Upper lobe of left lung (tissue), 6 donors: Measurements from ENCODE around the gene LYPD4. TPM values are rescaled to one million over a fixed set of nuclear protein-coding genes. Genes with fewer than 3 reads are reported as not detected.
A peak's percentile ranks its signal among the peaks of the same experiment; 100 is the strongest.

Experiments
- ATAC-seq, 2 donors: fragments of 200-7000 bp; cut with Tn5 transposase; one replicate each; pipeline ENCODE4 v1.9.1; 2022; ENCODE audit warnings: mild to moderate bottlenecking in 2 of 2, moderate library complexity in 2 of 2; ENCODE audit not compliant: low FRiP score in 2 of 2
- DNase-seq, 2 donors: peaks; one replicate each; pipeline ENCODE4 v3.0.0-alpha.2; 2019 to 2020
- H3K27ac ChIP-seq, 4 donors: fragments of 200-600 bp; sonication (generic); one replicate each; pipeline ENCODE4 v1.5.1; 2016 to 2019
- H3K27me3 ChIP-seq, 4 donors: fragments of 200-600 bp; sonication (generic); one replicate each; pipeline ENCODE4 v1.5.1; 2017 to 2019
- H3K36me3 ChIP-seq, 4 donors: fragments of 200-600 bp; sonication (generic); one replicate each; pipeline ENCODE4 v1.5.1; 2016 to 2019
- H3K4me1 ChIP-seq, 4 donors: fragments of 200-600 bp; sonication (generic); one replicate each; pipeline ENCODE4 v1.5.1; 2018 to 2019
- H3K4me3 ChIP-seq, 4 donors: fragments of 200-600 bp; sonication (generic); one replicate each; pipeline ENCODE4 v1.5.1; 2017 to 2019; ENCODE audit warnings: mild to moderate bottlenecking in 2 of 4, moderate library complexity in 1 of 4
- H3K9me3 ChIP-seq, 4 donors: fragments of 200-600 bp; sonication (generic); one replicate each; pipeline ENCODE4 v1.5.1; 2018 to 2019
- CTCF ChIP-seq, 6 experiments: fragments of 450-650 bp in 4 of 6; fragments of 200-600 bp in 2 of 6; sonication (generic) in 2 of 6; IDR thresholded peaks; one replicate each; pipeline ENCODE4 v1.5.1; 2016 to 2019; ENCODE audit warnings: antibody characterized with exemption in 6 of 6
- EP300 ChIP-seq, 4 donors: sonication (generic); formaldehyde crosslinking; IDR thresholded peaks; one replicate each; pipeline ENCODE4 v1.5.1; 2017; ENCODE audit warnings: antibody characterized with exemption in 4 of 4, control low read depth in 2 of 4
- POLR2A ChIP-seq, 4 donors: fragments of 450-650 bp; IDR thresholded peaks; one replicate each; pipeline ENCODE4 v1.5.1; 2016 to 2017; ENCODE audit warnings: antibody characterized with exemption in 4 of 4, mild to moderate bottlenecking in 2 of 4
- POLR2AphosphoS5 ChIP-seq, 2 donors: sonication (generic); formaldehyde crosslinking; IDR thresholded peaks; one replicate each; pipeline ENCODE4 v1.5.1; 2017; ENCODE audit warnings: antibody characterized with exemption in 2 of 2
- WGBS, 2 donors: methylation state at CpG; one replicate each; pipeline ENCODE4 v1.1.5; 2017 to 2018; 5-methylcytosine and 5-hydroxymethylcytosine counted together
- total RNA-seq, 6 donors: library from RNA; depleted of rRNA in 4 of 6; stranded (reverse); fragments of >200 nt in 4 of 6; gene quantifications; one replicate each; pipeline versions ENCODE4 v1.1.0 to v1.2.1, GENCODE V29; 2016 to 2021
- donor health status: DM: no; HTN: no; CAD: no; lungs with moderate emphysema.
- donor health status: DM: no; HTN: yes; CAD: no; lungs with severe emphysema.

Gene LYPD4
- total RNA-seq, 6 donors from 2014 or later: not detected

GRCh38 chr19:41883463-41883820, 39.0 kb upstream of the LYPD4 start:
- Histone ChIP-seq H3K27me3 (no peaks in the 10 kb centered on the region), H3K36me3 (peaks cover 0 to 7% (median 3%) of the 10 kb centered on the region in 4 donors), H3K9me3 (no peaks in the 10 kb centered on the region), H3K27ac (peak overlapping the region; percentile 92 to 98 (median 96)), H3K4me1 (peaks cover 42 to 61% (median 46%) of the 10 kb centered on the region in 4 donors), H3K4me3 (peak overlapping the region; percentile 76 to 100 (median 96))
- 0 to 1% methylated on average over 18 to 23 of the region's 23 CpGs for WGBS, 2 donors
- no peak for TF ChIP-seq POLR2AphosphoS5 (IDR thresholded peaks at IDR 0.05)
- no peak for TF ChIP-seq POLR2A (IDR thresholded peaks at IDR 0.05)
- TF ChIP-seq CTCF (IDR thresholded peaks at IDR 0.05): no peak
- no peak for TF ChIP-seq EP300 (IDR thresholded peaks at IDR 0.05)
- DNase-seq: no peak
- ATAC-seq: no peak

DNA sequence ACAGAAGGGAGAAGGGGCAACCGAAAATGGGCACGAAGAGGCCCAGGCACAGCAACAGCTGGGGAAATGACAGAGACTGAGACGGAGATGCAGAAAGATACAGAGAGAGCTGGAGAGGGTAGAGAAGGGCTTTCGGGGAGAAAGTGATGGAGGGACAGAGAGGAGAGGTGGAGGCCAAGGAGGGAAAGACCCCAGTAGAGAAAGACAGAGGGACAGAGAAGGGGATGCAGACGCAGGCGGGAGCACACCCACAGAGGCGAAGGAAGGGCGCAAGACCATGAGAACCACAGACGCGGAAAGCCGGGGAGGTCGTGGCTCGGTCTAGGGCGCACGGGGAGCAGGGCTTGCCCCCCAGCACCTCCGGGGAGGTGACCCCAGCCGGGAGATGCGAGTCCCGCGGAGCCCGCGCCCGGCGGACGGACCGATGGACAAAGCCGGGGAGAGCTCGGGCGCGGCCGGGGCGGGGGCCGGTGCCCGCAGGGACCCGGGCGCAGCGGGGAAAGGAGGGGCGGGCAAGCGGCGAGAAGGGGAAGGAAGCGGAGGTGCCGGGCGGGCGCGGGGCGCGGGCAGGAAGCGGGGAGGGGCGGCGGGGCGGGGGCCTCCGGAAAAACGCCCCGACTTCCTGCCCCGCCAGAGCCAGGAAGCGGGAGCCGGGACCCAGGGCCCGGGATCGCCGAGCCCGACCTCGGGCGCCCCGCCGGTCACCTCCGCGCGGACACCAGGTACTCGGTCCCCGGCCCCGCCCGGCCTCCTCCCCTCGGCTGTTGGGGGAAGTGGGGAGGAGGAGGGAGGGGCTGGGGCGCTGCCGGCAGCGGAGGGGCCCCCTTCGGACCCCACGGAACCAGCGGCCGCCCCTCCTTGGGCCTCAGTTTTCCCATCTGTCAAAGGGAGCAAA, 38.3 kb upstream of the LYPD4 start, which contains the start of gene ARHGEF1:
Gene ARHGEF1 (plus strand): TSS at position 617 of the 895 bp plus-strand sequence. CDS start 4,899 bp downstream, outside the sequence.
- H3K27me3 ChIP-seq: no peaks in the 10 kb centered on the region
- TF ChIP-seq EP300 (IDR thresholded peaks at IDR 0.05) (no peak), CTCF (IDR thresholded peaks at IDR 0.05) (peak in 1 of 6 experiments; percentile 19), POLR2AphosphoS5 (IDR thresholded peaks at IDR 0.05) (peak; percentile 8 to 68), POLR2A (IDR thresholded peaks at IDR 0.05) (peak in 1 of 4 donors; percentile 81)
- peak within 1 kb of the TSS; percentile 92 to 98 (median 96) for H3K27ac ChIP-seq
- DNase-seq: peak; percentile 78 to 95
- peaks cover 0 to under 1% (median 0%) of the 10 kb centered on the region in 4 donors for H3K36me3 ChIP-seq
- ATAC-seq: peak in 1 of 2 donors; percentile 69
- no peaks in the 10 kb centered on the region for H3K9me3 ChIP-seq
- peaks cover 36 to 55% (median 42%) of the 10 kb centered on the region in 4 donors for H3K4me1 ChIP-seq
- peak within 1 kb of the TSS; percentile 76 to 100 (median 96) for H3K4me3 ChIP-seq
- 3 to 4% methylated on average over 15 to 26 of the region's 80 CpGs for WGBS, 2 donors

DNA sequence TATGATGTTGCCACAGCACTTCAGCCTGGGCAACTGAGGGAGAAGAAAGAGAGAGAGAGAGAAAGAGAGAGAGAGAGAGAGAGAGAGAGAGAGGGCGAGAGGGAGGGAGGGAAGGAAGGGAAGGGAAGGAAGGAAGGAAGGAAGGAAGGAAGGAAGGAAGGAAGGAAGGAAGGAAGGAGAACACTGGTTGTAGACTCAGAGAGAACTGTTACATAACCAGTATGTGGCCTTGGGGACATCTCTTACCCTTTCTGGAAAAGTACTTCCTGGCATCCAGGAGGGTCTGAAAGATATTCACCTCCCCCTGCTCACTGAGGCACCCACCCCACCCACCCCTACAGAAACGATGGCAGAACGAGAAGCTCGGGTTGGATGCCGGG, 35.8 kb upstream of the LYPD4 start:
- H3K27me3 ChIP-seq: no peaks in the 10 kb centered on the region
- no peaks in the 10 kb centered on the region for H3K9me3 ChIP-seq
- peaks cover 17 to 39% (median 25%) of the 10 kb centered on the region in 4 donors for H3K4me1 ChIP-seq
- TF ChIP-seq POLR2AphosphoS5 (IDR thresholded peaks at IDR 0.05) (no peak), CTCF (IDR thresholded peaks at IDR 0.05) (no peak), EP300 (IDR thresholded peaks at IDR 0.05) (no peak), POLR2A (IDR thresholded peaks at IDR 0.05) (no peak)
- ATAC-seq (no peak), DNase-seq (no peak)
- no peaks in the 10 kb centered on the region for H3K36me3 ChIP-seq
- H3K4me3 ChIP-seq: no peak overlapping the region
- H3K27ac ChIP-seq: no peak overlapping the region
- 66 to 75% methylated on average over 5 of the region's 5 CpGs for WGBS, 2 donors

DNA sequence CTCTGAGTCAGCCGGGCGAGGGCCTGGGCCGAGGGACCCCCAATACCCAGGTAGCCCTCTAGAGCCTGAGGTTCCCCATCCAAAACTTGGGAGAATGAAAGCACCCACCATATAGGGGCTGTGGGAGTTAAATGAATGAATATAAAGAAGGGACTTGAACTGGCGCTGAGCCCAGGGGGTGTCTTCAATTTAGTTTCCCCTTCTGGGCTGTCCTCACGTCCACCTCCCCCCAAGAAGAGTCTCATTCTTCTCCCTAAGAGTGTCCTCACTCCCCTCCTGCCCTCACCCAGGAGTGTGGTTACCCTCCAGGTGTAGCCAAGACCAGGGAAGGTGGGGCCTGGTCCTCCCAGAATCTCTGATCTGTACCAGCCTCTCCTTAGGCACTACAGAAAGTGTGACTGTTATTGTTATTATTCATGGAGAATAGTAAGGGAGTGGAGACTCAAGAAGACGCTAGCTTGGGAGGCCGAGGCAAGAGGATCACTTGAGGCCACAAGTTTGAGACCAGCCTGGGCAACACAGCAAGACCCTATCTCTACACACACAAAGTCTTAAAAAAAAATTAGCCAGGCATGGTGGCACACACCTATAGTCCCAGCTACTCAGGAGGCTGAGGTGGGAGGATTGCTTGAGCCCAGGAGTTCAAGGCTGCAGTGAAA, 35.3 kb upstream of the LYPD4 start:
- no peak overlapping the region for H3K4me3 ChIP-seq
- H3K9me3 ChIP-seq: no peaks in the 10 kb centered on the region
- no peak overlapping the region for H3K27ac ChIP-seq
- no peaks in the 10 kb centered on the region for H3K27me3 ChIP-seq
- WGBS, 2 donors: 82 to 87% methylated on average over 7 of the region's 7 CpGs
- TF ChIP-seq EP300 (IDR thresholded peaks at IDR 0.05): no peak
- no peak for TF ChIP-seq POLR2AphosphoS5 (IDR thresholded peaks at IDR 0.05)
- TF ChIP-seq POLR2A (IDR thresholded peaks at IDR 0.05): no peak
- TF ChIP-seq CTCF (IDR thresholded peaks at IDR 0.05): no peak
- peaks cover 11 to 33% (median 20%) of the 10 kb centered on the region in 4 donors for H3K4me1 ChIP-seq
- no peaks in the 10 kb centered on the region for H3K36me3 ChIP-seq
- ATAC-seq (no peak), DNase-seq (no peak)
